Gastrocnemius medialis (tissue), 4 donors: ENCODE data around the gene HLA-G.

Source experiments
- CTCF ChIP-seq, 5 experiments: fragments of 450-650 bp in 3 of 5; fragments of 200-600 bp in 2 of 5; sonication (generic) in 2 of 5; IDR thresholded peaks in 4 of 5; conservative IDR thresholded peaks in 1 of 5; 1 replicate in 4 of 5; 2 replicates in 1 of 5; pipeline ENCODE4 v1.5.1; 2016 to 2019; ENCODE audit warnings: antibody characterized with exemption in 5 of 5, mild to moderate bottlenecking in 3 of 5, moderate library complexity in 3 of 5
- POLR2A ChIP-seq, 2 donors: fragments of 450-650 bp; IDR thresholded peaks; one replicate each; pipeline ENCODE4 v1.6.1; 2017; ENCODE audit warnings: antibody characterized with exemption in 2 of 2, mild to moderate bottlenecking in 2 of 2, moderate library complexity in 2 of 2

- no peak for TF ChIP-seq CTCF (IDR thresholded peaks at IDR 0.05 in 4 of 5, conservative IDR thresholded peaks at IDR 0.05 in 1 of 5)
- TF ChIP-seq POLR2A (IDR thresholded peaks at IDR 0.05) = no peak
Observed at GRCh38 chr6:29797966-29798365, 29.7 kb upstream of the HLA-G start.
